ENCODE measurements around the gene DCLK3.

DNA sequence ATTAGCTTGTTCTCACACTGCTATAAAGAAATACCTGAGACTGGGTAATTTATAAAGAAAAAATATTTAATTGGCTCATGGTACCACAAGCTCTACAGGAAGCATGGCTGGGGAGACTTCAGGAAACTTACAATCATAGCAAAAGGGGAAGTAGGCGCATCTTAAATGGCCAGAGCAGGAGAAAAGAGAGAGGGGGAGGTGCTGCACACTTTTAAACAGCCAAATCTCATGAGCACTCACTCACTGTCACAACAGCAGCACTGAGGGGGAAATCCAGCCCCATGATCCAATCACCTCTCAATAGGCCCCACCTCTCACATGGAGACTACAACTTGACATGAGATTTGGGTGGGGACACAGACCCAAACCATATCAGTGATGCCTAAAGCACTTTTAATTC, 82.5 kb downstream of the DCLK3 start:
- TF ChIP-seq, protein P1, sequence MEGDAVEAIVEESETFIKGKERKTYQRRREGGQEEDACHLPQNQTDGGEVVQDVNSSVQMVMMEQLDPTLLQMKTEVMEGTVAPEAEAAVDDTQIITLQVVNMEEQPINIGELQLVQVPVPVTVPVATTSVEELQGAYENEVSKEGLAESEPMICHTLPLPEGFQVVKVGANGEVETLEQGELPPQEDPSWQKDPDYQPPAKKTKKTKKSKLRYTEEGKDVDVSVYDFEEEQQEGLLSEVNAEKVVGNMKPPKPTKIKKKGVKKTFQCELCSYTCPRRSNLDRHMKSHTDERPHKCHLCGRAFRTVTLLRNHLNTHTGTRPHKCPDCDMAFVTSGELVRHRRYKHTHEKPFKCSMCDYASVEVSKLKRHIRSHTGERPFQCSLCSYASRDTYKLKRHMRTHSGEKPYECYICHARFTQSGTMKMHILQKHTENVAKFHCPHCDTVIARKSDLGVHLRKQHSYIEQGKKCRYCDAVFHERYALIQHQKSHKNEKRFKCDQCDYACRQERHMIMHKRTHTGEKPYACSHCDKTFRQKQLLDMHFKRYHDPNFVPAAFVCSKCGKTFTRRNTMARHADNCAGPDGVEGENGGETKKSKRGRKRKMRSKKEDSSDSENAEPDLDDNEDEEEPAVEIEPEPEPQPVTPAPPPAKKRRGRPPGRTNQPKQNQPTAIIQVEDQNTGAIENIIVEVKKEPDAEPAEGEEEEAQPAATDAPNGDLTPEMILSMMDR (IDR thresholded peaks at IDR 0.05; ENCODE audit: insufficient read depth, low read length) = no peak
- TF ChIP-seq POLR2AphosphoS5 (IDR thresholded peaks at IDR 0.05; ENCODE audit: low read depth) (no peak), REST (IDR thresholded peaks at IDR 0.05; ENCODE audit: insufficient replicate concordance, low read depth) (no peak), GABPA (IDR thresholded peaks at IDR 0.05; ENCODE audit: low read depth) (no peak)
